Heart right ventricle (tissue), 16 donors: Measurements from ENCODE around the gene EIF5. TPM values are rescaled to one million over a fixed set of nuclear protein-coding genes. Genes with fewer than 3 reads are reported as not detected.

Experiments
- ATAC-seq, 8 donors: fragments of 200-7000 bp; cut with Tn5 transposase; one replicate each; pipeline ENCODE4 v1.9.1; 2020; ENCODE audit warnings: mild to moderate bottlenecking in 8 of 8, moderate library complexity in 8 of 8, moderate number of reproducible peaks in 1 of 8
- DNase-seq, 2 donors: peaks; one replicate each; pipeline ENCODE4 v3.0.0-alpha.2; 2020
- H3K27ac ChIP-seq, 10 donors: fragments of 200-600 bp; sonication (generic) in 2 of 10; one replicate each; pipeline versions ENCODE4 v1.5.0 to v1.8.0; 2020 to 2022; ENCODE audit warnings: mild to moderate bottlenecking in 3 of 10
- H3K27me3 ChIP-seq, 7 donors: fragments of 200-600 bp; one replicate each; pipeline ENCODE4 v1.8.0; 2021 to 2022; ENCODE audit warnings: mild to moderate bottlenecking in 2 of 7
- H3K36me3 ChIP-seq, 9 donors: fragments of 200-600 bp; sonication (generic) in 1 of 9; one replicate each; pipeline versions ENCODE4 v1.5.0 to v1.8.0; 2020 to 2022; ENCODE audit warnings: mild to moderate bottlenecking in 2 of 9
- H3K4me1 ChIP-seq, 9 donors: fragments of 200-600 bp; sonication (generic) in 1 of 9; one replicate each; pipeline versions ENCODE4 v1.5.0 to v1.8.0; 2020 to 2022; ENCODE audit warnings: mild to moderate bottlenecking in 4 of 9
- H3K4me3 ChIP-seq, 10 donors: fragments of 200-600 bp; sonication (generic) in 2 of 10; one replicate each; pipeline versions ENCODE4 v1.5.0 to v1.8.0; 2020 to 2022; ENCODE audit warnings: mild to moderate bottlenecking in 7 of 10, moderate library complexity in 2 of 10
- H3K9me3 ChIP-seq, 11 donors: fragments of 200-600 bp in 10 of 11; sonication (generic) in 2 of 11; one replicate each; pipeline versions ENCODE4 v1.5.0 to v1.8.0; 2013 to 2022; ENCODE audit warnings: mild to moderate bottlenecking in 2 of 11, control low read depth in 1 of 11, moderate library complexity in 1 of 11
- CTCF ChIP-seq, 9 donors: fragments of 200-600 bp; sonication (generic) in 2 of 9; IDR thresholded peaks; one replicate each; pipeline versions ENCODE4 v1.5.0 to v1.8.0; 2021 to 2022; ENCODE audit warnings: antibody characterized with exemption in 9 of 9, mild to moderate bottlenecking in 5 of 9, moderate library complexity in 1 of 9
- WGBS, 2 donors: extraction: QIAGEN DNeasy Blood & Tissue Kit; methylation state at CpG; one replicate each; pipeline ENCODE4 v1.1.7; 2013; ENCODE audit warnings: inconsistent platforms in 1 of 2; 5-methylcytosine and 5-hydroxymethylcytosine counted together
- intact Hi-C, 10 donors: fragments of 100-400 bp; cut with DNase I; formaldehyde crosslinking; loops; one replicate each; pipeline versions ENCODE4 v1.11.1 to v1.14.2; 2022
- polyA plus RNA-seq, 2 donors: library from polyadenylated mRNA; stranded (reverse); fragments of 200-250 nt; gene quantifications; one replicate each; pipeline ENCODE4 v1.2.3, GENCODE V29; 2013
- total RNA-seq, 10 donors: library from RNA; stranded (reverse); fragmentation: NEBNext Ultra II Directional in 3 of 10; extraction: Animal tissue kit (Norgen Biotek cat#: 25700) in 3 of 10; gene quantifications; one replicate each; pipeline versions ENCODE4 v1.2.1 to v1.2.4, GENCODE V29; 2021 to 2023
- donor health status: Arrhythmogenic right ventricular cardiomyopathy.
- donor health status: ischemic (EF 13 %, LVEDD 7.1; RV severe dilation, severe dysfunction).
- donor health status: healthy with polysubstance abuse.
- donor health status: DM: no; HTN: yes; CAD: no.
- donor health status: DM: no; HTN: no; CAD: no.
- donor health status: ischemic (EF 25% LVEDD 6.9; RV normal size, moderate dysfunction).
- donor health status: ischemic (EF 25% LVEDD 5.7; RV mildly dilated, moderate dysfunction).
- donor health status: healthy.
- donor health status: DM: yes; HTN: yes; CAD: no.
- donor health status: Ischemic cardiomyopathy.
- donor health status: ischemic (EF 35%, LVEDD 5.7; RV mildly dilated, moderate dysfunction).
- donor health status: nonischemic (EF 11% LVEDD 7.7; RV severe dilation, severe dysfunction).
- donor health status: DM: yes; HTN: yes; CAD: no.
- donor health status: PGD.
- donor health status: ischemic (EF 29% LVEDD 5.4; RV normal size, mild dysfunction).
- donor health status: nonischemic (EF 23%, LVEDD 6.1; RV moderate dilation, normal function).

Gene EIF5
- total and polyA plus RNA-seq, 12 donors = 56.7 to 323 (median 230) TPM

GRCh38 chr14:103317976-103318580 is 16.0 kb upstream of the EIF5 start:
- Histone ChIP-seq H3K36me3 (no peaks in the 10 kb centered on the region), H3K27ac (no peak overlapping the region), H3K4me3 (no peak overlapping the region), H3K4me1 (peaks cover 0 to 18% (median 4%) of the 10 kb centered on the region in 9 donors), H3K27me3 (peaks cover 0 to 19% (median 0%) of the 10 kb centered on the region in 7 donors), H3K9me3 (no peaks in the 10 kb centered on the region)
- ATAC-seq (no peak), DNase-seq (no peak)
- WGBS, 2 donors = 84 to 87% methylated on average over 10 of the region's 10 CpGs
- TF ChIP-seq CTCF (IDR thresholded peaks at IDR 0.05) = no peak
- intact Hi-C loops = no loop called here

- Histone ChIP-seq H3K9me3 (no peaks in the 10 kb centered on the region), H3K36me3 (no peaks in the 10 kb centered on the region), H3K27me3 (peaks cover 0 to 21% (median 0%) of the 10 kb centered on the region in 7 donors), H3K4me1 (peaks cover 0 to 18% (median 4%) of the 10 kb centered on the region in 9 donors), H3K4me3 (no peak overlapping the region), H3K27ac (no peak overlapping the region)
- no peak for DNase-seq
- no peak for ATAC-seq
- intact Hi-C loops = no loop called here
- no peak for TF ChIP-seq CTCF (IDR thresholded peaks at IDR 0.05)
- WGBS, 2 donors = 75 to 85% methylated on average over 6 of the region's 6 CpGs
Observed at GRCh38 chr14:103318750-103319419, 15.2 kb upstream of the EIF5 start.

- no peak overlapping the region for H3K4me3 ChIP-seq
- no peak overlapping the region for H3K27ac ChIP-seq
- WGBS, 2 donors = 87 to 88% methylated on average over 7 of the region's 7 CpGs
- H3K4me1 ChIP-seq = peaks cover 0 to 17% (median 4%) of the 10 kb centered on the region in 9 donors
- no peak for DNase-seq
- no peaks in the 10 kb centered on the region for H3K9me3 ChIP-seq
- intact Hi-C loops = no loop called here
- H3K27me3 ChIP-seq = peaks cover 0 to 23% (median 0%) of the 10 kb centered on the region in 7 donors
- TF ChIP-seq CTCF (IDR thresholded peaks at IDR 0.05) = no peak
- H3K36me3 ChIP-seq = no peaks in the 10 kb centered on the region
- ATAC-seq = no peak
Observed at GRCh38 chr14:103319422-103319821, 14.6 kb upstream of the EIF5 start.

GRCh38 chr14:103326078-103326477 is 8.0 kb upstream of the EIF5 start:
- no peak for TF ChIP-seq CTCF (IDR thresholded peaks at IDR 0.05)
- no peak for DNase-seq
- Histone ChIP-seq H3K9me3 (no peaks in the 10 kb centered on the region), H3K36me3 (no peaks in the 10 kb centered on the region), H3K27me3 (peaks cover 0 to 12% (median 0%) of the 10 kb centered on the region in 7 donors), H3K4me3 (no peak overlapping the region), H3K27ac (no peak overlapping the region), H3K4me1 (no peaks in the 10 kb centered on the region)
- intact Hi-C loops = no loop called here
- no peak for ATAC-seq
- WGBS, 2 donors = 83 to 86% methylated on average over 3 of the region's 3 CpGs
